ENCODE data around the gene CDH13.

The CDH13 gene

DNA sequence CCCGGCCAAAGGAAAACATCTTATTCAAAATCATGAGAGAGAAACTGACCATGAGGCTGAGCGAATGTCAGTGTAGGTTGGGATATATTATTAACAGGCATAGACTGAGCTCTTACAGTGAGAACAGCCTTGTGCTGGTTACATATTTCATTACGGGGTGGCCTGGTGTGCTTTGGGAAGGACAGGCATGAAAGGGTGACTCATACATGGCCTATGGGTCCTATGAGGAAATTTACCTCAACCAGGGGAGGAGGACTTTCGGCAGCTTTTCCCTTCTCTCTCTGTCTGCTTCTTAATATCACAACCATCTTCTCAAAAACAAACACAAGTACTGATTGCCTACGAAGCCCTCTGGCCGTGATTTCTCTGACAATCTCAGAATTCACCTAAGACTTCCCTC is 579.1 kb downstream of the CDH13 start:
- no peak for DNase-seq

DNA sequence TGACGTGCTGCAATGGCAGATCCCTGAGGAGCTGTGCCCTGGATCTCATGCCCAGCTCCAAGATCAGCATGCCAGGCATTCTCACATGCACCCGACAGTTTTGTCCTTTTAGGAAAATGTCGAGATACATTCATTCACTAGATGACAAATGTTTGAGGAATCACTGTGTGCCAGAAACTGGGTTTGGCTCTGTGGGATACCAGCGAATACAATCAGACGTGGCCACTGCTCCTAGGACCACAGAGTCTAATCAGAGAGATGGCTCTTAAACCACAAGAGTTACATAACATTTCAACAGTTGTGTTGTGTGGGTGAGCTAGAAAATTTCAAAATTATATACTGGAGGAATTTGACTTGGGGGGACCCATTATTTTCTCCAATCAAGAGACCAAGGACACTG is 579.7 kb downstream of the CDH13 start:
- DNase-seq: no peak

DNA sequence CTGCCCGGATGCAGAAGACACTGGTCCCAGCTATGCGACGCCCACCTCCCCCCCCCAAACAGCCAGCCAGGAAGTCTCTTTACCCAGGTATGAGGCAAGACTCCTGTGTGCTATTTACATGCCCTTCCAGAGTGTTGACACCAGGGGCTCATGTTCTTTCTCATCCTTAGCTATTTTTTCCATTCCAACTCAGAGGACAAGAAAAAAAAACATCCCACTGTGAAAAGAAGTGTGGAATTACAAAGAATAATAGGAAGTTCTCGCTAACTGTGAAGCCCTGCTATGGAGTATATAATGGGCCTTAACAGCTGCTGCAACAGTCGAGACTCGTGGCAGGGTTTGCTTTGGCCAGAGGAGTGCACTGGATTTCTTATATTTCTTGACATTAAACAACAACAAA is 584.9 kb downstream of the CDH13 start:
- DNase-seq: no peak

DNA sequence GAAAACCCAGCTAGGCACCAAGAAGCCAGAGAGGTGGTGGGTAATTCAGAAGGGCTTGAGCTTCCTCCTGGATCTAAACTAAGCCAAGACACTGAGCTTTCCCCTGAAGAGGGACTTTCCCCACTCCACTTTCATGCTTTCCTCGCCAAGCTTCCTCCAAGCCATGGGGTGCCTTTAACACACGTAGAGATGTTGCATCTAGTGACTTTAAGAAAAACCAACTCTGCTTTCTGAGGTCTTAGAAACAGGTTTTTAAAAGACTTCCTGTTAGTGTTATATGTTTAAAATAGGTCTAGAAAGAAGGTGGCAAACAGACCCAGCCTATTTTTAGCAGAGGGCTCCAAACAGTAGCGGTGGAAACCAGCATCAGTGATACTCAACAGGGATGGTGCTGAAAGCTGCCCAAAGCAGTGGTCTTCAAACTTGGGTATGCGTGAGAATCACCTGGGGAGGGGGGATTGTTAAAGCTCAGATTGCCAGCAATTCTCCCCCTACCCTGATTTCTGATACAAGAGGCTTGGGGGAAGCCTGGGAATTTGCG is 585.6 kb downstream of the CDH13 start:
- DNase-seq: no peak

DNA sequence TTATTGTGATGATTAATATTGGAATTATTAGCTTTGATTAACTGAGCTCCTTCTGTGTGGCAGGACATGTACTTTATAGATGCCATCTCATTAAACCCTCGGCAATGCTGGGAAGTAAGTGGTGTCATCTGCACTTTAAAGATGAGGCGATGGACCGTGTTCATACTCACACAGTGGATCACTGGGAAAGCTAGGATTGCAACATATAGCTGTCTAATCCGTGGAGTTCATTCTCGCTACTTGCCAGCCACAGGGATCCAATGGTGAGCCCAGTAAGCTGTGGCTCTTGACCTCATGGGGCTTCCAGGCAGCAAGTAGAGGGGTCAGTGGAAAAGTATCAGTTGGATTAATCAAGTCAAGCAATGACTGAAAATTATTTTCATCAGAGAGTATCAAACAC is 587.9 kb downstream of the CDH13 start:
- no peak for DNase-seq

DNA sequence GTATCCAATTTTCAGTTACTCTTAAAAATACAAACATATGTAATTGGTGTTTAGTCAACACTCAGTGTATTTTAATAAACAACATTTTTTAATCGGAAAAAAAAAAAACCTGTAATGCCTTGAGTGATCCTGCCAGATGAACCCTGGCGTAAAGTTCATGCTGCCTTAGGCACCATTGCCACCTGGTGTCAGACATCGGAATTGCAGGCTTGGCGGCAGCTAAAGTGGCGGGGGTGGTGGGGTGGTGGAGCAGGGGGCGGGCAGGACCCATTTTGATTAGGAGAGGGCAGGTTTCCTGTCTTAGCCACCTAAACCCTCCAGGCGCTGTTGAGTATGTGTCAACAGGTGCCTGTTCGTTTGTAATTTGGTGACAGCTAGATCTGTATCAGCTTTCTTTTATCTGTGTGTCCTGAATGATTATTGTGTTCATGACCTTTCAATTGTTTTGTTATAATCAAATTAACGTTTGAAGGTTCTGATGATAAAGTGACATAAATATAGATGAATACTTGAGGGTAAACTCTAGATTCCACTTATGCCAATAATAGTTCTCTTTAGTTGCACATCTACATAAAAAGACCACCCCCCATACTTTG is 588.7 kb downstream of the CDH13 start:
- DNase-seq: no peak

DNA sequence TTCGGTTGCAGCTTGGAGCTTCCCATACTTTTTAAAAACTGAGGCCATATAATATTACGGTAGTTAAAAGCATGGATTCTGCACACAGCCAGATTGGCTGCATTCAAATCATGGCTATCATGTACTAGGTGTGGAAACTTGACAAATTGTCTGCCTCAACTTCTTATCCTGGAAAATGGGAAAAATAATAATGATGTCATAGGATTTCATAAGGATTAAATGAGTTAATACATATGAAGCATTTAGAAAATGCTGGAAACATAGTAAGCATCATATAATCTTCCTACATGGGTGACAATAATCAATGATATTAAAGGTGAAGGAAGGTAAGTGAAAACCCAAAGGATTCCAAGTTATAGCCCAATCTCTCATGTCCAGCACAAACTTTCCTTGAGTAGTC is 592.5 kb downstream of the CDH13 start:
- no peak for DNase-seq

DNA sequence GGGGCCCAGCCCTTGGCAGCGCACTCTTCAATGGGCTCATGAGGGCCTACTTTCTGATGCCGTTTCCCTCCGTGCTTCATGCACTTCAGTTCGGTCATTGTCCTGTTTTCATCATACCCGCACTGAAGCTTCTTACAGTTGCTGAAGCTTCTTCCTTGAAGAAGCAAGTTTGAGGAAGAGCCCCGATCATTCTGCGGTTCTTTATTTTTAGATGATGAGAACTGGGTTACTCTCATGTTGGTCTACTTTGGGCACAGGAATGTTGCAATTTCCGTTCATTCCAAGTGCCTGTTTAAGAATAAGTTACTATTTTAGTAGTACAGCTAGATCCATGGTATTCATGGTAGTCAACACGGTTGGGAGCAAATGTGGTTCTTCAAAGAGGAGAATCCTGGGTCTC is 593.3 kb downstream of the CDH13 start:
- DNase-seq: no peak

DNA sequence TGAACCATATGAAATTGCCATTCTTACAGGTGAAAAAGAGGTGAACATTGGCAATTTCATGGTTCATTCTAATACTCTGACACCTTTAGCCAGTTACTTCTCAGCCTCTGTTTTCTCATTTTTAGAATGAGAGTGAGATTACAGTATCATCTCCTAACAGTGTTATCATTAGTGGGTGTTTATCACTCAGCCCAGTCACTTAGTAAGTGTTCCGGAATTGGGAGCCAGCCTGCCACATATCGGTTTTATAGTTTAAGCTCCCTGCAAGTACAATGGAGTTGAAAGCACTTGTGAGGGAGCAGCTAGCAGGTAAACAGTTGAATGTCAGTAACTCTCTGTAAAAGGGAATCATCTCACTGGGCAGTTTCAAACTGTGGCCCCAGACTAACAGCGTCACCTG is 597.9 kb downstream of the CDH13 start:
- DNase-seq: no peak

DNA sequence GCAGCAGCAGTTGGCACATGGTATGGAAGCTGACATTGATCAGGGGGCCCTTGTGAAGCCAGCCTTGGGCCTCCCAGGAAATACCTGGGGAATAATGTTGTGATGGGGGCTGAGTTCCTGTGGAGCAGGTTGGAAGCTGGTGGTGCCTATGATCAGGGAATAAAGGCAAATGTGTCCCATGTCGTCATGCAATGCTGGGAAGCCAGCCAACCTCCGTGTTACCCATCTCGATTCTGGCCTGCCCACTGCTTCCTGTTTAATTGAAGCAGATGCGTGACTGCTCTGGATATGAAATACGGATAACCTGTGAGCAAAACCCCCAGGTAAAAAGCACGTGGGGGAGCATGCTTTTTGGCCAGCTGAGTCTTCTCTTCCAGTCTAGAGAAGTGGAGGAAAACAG is 600.6 kb downstream of the CDH13 start:
- no peak for DNase-seq

DNA sequence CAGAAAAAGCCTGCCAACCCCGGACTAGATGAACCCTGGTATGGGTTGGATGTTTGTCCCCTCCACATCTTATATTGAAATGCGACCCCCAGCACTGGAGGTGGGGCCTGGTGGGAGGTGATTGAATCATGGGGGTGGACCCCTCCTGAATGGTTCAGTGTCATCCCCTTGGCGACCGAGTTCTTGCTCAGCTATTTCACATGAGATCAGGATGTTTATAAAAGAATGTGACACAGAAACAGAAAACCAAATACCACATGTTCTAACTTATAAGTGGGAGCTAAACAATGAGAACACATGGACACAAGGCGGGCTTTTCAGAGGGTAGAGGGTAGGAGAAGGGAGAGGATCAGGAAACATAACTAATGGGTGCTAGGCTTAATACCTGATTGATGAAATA is 605.0 kb downstream of the CDH13 start:
- DNase-seq: no peak

DNA sequence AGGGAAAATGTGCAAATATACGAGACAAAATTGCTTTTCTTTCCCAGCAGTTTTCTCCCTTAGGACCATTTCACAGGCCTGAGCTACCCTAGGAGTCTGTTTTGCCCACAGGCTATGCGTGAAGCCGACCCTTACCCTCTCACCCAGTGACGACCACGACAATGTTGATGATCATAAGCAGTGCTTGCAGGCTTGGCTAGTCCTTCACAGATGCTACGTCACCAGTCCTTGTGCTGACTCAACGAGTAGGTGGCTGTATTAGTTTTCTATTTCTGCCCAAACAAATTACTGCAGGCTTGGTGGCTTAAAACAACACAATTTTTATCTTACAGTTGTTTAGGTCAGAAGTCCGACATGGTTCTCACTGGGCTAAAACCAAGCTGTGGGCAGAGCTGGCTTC is 606.4 kb downstream of the CDH13 start:
- no peak for DNase-seq

DNA sequence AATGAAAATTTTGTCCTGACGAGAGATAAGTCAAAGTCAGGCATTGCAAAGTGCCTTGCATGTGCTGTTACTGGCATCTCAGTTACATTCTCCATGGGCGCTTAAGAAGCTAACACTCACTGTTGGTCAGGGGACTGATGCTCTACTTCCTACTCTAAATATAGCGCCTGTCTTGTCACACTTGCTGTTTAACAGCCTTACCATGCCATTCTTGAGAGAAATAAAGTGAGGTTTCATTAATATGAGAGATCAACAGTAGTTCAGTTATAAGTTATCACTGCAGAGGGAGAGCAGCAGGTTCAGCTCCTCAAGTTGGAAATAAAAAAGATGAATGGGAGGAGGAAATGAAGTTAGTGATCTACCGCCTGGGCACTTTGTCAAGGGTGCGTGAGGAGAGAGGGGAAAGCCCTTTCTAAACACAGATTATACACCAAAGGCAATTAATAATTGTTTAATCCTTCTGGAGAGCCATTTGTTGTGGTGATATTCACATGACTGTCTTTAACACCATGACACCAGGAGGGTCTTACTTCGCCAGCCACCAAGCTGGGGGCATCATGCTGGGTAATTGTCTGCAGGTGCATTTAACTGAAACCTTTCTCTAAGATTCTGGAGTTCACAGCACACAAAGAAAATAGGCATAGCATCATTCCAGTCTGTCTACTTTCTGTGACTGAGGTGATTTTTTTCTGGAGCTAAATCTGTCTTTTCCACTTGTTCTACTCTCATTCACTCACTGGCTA is 612.4 kb downstream of the CDH13 start:
- no peak for DNase-seq

DNA sequence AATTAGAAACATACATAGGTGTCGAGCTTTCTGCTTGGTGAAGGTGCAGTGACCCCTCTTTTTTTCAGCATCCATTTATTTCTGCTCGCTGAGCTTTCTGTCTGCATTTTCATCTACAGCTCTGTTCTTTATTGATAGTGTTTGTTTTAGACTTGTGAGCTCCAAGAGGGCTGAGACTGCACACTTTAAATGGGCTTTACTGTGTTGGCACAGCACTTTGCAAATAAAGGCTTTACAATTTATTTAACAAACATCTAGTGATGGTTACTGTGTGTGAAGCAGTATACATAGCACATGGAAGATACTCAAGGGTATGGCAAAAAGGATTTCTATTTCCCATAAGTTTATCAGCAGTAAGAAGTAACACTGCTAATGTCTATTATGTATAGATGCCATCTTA is 617.3 kb downstream of the CDH13 start:
- no peak for DNase-seq

DNA sequence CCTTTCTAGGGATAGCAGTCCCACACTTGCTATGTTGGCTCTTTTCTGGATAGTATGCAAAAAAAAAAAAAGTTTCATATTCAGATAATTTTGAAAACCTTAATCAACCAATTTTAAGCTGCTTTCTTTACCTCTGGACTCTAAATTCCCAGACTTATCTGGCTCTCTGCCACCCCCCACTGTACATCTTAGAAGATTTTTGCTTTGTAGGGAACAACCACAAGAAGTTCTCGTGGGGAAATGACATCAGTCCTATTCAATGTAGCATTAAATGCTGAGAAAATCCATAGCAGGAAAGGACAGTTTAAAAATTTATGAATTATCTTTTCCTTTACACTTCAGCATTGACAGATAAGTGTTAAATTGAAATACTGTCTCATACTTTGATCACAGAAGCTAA is 618.3 kb downstream of the CDH13 start:
- no peak for DNase-seq

DNA sequence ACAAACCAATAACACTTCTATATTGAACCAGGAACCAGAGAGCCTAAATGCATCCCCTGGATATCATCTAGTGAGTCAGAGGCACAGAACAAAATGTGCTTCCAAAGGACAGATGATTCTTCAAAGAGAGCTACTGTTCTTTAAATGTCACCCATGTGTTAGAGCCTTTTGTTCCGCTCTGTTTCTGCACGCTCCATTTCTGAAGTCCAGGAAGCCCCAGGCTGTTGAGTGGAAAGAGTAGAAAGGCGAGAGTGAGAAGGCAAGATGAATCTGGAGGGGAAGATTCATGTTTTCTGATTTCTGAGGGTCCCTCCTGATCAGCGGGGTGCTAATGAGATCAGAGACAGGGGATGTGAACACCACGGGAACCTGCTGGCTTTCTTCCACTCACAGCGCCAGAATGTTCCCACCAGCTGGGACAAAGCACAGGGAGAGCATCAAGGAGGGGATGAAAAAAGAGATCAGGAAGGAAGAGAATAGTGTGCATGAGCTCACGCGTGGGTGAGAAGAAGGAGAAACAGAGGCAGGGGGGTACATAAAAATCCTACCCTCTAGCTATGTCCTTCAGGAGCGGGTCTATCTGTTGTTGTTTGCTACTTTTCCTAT is 621.1 kb downstream of the CDH13 start:
- no peak for DNase-seq

DNA sequence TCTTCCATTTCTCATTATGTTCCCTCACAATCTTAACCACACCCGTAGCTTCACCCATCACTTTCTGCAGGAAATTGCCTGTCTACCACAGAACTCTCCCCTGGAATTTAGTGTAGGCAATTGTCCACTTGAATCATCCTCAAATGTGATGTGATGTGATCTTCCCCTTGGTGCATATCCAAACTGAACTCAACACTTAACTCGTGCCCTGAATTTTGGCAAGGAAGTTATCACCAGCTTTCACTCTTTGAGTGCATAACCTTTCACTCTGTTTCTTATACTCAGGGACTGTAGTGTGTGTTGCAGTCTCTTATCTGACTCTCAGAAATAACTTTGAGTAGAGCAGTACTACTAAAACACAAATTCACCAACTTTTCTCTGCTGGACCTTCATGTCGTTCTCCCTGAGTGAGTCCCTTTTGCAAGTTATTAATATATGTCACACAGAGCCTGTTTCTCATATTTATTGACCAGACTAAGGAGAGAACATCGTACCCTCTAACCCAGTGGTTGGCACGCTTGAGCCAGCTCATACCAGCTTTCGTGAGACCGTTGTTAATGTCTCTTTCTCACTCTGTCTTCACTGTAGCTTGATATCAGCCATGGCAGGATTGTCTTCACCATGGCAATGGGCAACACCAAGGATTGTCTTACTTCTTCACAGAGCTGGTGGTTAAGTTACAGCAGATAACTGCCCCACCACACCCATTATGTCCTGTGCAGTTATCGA is 622.1 kb downstream of the CDH13 start:
- DNase-seq: no peak

DNA sequence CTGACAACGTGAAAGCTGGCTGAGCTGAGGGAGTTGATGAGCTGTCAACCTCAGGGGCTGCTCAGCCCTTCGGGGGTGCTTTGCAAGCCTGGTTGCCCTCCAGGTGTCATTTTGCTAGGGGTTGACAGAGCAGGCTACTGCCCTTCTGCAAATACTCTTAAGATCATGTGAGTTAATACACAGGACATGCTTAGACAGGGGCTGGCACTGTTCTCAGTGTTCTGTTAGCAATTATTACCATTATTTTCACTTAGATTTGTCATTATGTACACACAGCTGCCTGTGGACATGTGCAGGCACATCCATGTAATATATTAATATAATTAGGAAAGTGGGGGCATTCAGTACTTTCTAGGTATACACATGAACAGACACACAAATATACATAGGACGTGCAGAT is 626.8 kb downstream of the CDH13 start:
- DNase-seq: no peak

DNA sequence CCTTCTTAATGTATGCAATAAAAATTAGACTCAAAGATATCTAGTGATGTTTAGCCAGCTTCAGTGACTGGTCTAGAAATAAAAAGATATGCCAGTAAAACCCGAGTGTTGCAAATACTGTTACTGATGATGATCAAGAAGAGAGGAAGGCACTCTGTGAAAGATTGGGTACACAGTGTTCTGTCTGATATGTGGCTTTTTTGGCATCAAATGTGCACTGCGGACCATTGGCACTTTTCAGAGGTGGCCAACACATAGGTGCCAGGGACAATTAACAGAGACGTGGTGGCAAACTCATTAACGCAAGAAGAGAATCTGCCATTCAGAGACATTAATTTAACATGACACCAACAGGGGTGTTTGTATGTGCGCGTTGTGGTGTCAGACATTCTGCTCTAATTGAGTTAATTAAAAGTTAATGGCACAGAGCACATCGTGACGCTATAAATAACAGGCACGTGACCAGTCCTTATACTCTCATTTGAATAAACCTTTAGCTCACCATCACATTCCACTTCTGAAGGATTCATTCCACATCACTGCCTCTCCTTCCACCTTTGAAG is 631.7 kb downstream of the CDH13 start:
- DNase-seq: no peak

DNA sequence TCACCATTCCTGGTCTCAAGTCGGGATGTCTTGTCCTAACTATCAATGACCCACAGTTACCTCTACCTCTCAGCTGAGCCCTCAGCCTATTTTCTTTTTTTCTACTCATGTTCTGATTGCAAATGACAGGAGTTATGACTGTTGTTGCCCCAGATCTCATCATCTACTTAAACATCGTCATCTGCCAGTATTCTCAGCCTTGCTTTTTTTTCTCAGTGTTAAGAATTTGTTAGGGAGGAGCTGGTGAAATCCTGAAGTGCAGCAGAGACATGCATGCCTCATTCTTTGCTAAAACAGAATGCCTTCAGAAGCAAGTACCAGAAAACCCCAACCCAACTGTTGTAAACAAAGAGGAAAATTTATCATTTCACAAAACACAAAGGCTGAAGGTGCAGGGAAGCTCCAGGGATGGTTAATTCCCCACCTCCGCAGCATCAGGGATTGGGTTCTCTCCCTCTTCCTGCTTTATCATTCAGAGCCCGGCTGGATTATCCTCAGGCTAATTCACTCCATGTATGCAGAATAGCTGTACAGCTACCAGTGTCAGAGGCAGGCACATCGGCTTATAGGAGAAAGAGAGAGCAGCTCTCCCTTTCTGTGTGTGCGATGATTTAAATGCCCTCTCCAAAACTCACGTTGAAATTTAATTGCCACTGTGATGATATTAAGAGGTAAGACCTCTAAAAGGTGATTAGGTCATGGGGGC is 640.2 kb downstream of the CDH13 start:
- no peak for DNase-seq

DNA sequence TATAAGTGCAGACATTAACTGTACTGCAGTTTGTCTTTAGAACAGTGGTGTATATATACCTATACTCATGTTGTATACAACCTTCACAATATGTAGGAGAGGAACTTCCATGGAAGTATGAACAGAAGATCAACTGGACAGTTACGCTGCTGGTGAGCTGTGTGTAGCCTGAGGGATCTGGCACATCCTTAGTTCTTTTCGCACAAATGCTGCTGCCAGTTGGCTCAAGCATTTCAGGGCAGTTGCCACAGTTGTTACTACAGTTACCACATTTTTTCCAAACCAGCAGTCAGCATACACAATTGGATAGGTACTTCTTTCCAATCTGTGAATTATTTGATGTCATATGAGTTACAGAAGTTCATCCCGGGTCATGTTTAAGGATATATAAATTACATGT is 641.4 kb downstream of the CDH13 start:
- DNase-seq: peak; percentile 57

DNA sequence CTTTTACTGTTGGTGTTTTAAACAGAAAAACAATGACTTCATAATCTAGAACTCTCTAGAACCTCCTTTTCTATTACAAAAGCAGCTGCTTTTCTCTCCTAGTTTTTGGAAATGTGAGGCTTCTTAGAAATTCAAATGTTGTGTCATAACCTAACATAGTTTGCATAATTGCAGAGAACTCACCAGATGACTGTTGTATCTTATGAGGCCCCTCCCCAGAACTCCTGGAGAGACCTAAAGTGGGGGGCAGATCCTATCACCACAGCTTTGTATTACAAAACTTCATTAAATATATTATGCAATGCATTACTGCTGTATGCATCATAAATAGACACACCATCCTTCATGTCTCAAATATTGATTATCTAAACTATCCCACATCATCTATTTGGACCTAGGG is 642.3 kb downstream of the CDH13 start:
- DNase-seq: no peak

DNA sequence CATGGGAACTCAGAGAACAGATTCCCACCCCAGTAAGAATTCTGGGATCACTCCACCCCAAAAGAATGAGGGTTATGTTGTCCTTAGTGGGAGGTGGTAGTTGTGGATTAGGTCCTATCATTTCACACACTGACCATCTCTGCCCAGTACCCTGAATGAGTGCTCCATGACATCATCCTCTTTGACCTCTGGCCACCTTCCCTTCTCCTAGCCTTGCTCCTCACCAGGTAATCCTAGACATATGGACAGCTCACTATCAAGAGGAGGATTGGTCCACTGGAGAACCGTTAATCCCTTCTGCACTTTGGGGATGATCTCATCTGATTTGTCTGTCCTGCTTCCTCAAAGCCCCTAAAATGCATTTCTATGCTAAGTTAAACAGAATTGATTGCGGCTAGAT is 642.8 kb downstream of the CDH13 start:
- no peak for DNase-seq
